HepG2 (cell line): ENCODE data around the gene HIVEP2. TPM values are rescaled to one million over a fixed set of nuclear protein-coding genes. Genes with fewer than 3 reads are reported as not detected.

ENCODE experiments used
- ASH2L ChIP-seq: fragments of 300-600, 200-600 bp; sonication (generic); IDR thresholded peaks from 2 replicates; pipeline ENCODE4 v1.7.0; 2017; ENCODE audit warnings: low read depth, mild to moderate bottlenecking, moderate library complexity, mixed read lengths, low read length; ENCODE audit not compliant: insufficient read length
- E2F1 ChIP-seq: sonication (generic); formaldehyde crosslinking; IDR thresholded peaks from 2 replicates; pipeline ENCODE4 v1.5.0; 2020; ENCODE audit warnings: missing genetic modification reagents
- ELF3 ChIP-seq: IDR thresholded peaks from 2 replicates; pipeline ENCODE4 v1.6.1; 2016; ENCODE audit warnings: missing genetic modification reagents, missing compliant biosample characterization
- GATAD1 ChIP-seq: IDR thresholded peaks from 2 replicates; pipeline ENCODE4 v1.6.1; 2016; ENCODE audit warnings: missing genetic modification reagents, missing compliant biosample characterization
- HNRNPUL1 ChIP-seq: fragments of 200-400 bp; formaldehyde crosslinking; IDR thresholded peaks from 2 replicates; pipeline ENCODE4 v1.6.1; 2017; ENCODE audit warnings: low read depth, mild to moderate bottlenecking, low read length, moderate library complexity
- NCOR1 ChIP-seq: fragments of 200-600 bp; sonication (generic); IDR thresholded peaks from 2 replicates; pipeline ENCODE4 v1.7.0; 2017; ENCODE audit warnings: antibody characterized with exemption, low read length, borderline replicate concordance
- SOX6 ChIP-seq, 2 experiments: fragments of 450-650 bp in 1 of 2; sonication (generic) in 1 of 2; formaldehyde crosslinking in 1 of 2; IDR thresholded peaks; 2 replicates each; pipeline versions ENCODE4 v1.4.0 to v1.6.1; 2017 to 2020; ENCODE audit warnings: antibody characterized with exemption in 1 of 2, mild to moderate bottlenecking in 1 of 2, missing genetic modification reagents in 1 of 2
- SRSF1 ChIP-seq: fragments of 200-400 bp; formaldehyde crosslinking; optimal IDR thresholded peaks from 2 replicates; pipeline ENCODE3; 2017; ENCODE audit warnings: mild to moderate bottlenecking, low read depth, low read length, moderate library complexity
- TGIF2 ChIP-seq: IDR thresholded peaks from 2 replicates; pipeline ENCODE4 v1.6.1; 2016; ENCODE audit warnings: control low read depth, missing compliant biosample characterization
- TIGD3 ChIP-seq: sonication (generic); formaldehyde crosslinking; IDR thresholded peaks from 2 replicates; pipeline ENCODE4 v1.5.1; 2020; ENCODE audit warnings: mild to moderate bottlenecking, missing genetic modification reagents, borderline replicate concordance
- YEATS4 ChIP-seq: sonication (generic); formaldehyde crosslinking; IDR thresholded peaks from 2 replicates; pipeline ENCODE4 v1.4.0; 2020; ENCODE audit warnings: missing genetic modification reagents, borderline replicate concordance
- ZNF225 ChIP-seq: sonication (generic); formaldehyde crosslinking; IDR thresholded peaks from 2 replicates; pipeline ENCODE4 v1.4.0; 2020; ENCODE audit warnings: mild to moderate bottlenecking, missing genetic modification reagents
- ZNF567 ChIP-seq: sonication (generic); formaldehyde crosslinking; IDR thresholded peaks from 2 replicates; pipeline ENCODE4 v1.8.1; 2023; ENCODE audit warnings: mild to moderate bottlenecking, missing genetic modification reagents, borderline replicate concordance
- ZNF773 ChIP-seq: sonication (generic); formaldehyde crosslinking; IDR thresholded peaks from 2 replicates; pipeline ENCODE4 v1.4.0; 2020; ENCODE audit warnings: missing genetic modification reagents, borderline replicate concordance
- ZNF816 ChIP-seq: sonication (generic); formaldehyde crosslinking; IDR thresholded peaks from 2 replicates; pipeline ENCODE4 v1.8.0; 2022; ENCODE audit warnings: missing genetic modification reagents, mild to moderate bottlenecking, borderline replicate concordance
- polyA plus RNA-seq, 8 experiments: library from polyadenylated mRNA; depleted of rRNA in 3 of 8; stranded (reverse) in 7 of 8; unstranded in 1 of 8; fragments of >200 nt; fragmentation: Illumina TruSeq in 4 of 8; extraction: Trizol in 4 of 8; gene quantifications; 2 replicates each; pipeline versions ENCODE4 v1.2.1 to v1.2.3, GENCODE V29; 2011 to 2016; ENCODE audit warnings: low read depth in 4 of 8, missing spikeins in 1 of 8, mixed read lengths in 1 of 8; ENCODE audit not compliant: insufficient read depth in 1 of 8
- total RNA-seq, 5 experiments: library from RNA; depleted of rRNA; stranded (reverse); fragments of >200 nt; fragmentation: Illumina TruSeq; extraction: Trizol; gene quantifications; 2 replicates each; pipeline ENCODE4 v1.2.3, GENCODE V29; 2016; ENCODE audit warnings: low read depth in 1 of 5
- TF ChIP-seq, protein P1 (sequence below): sonication (generic); formaldehyde crosslinking; IDR thresholded peaks from 2 replicates; pipeline ENCODE4 v1.4.0; 2020; ENCODE audit warnings: missing genetic modification reagents, borderline replicate concordance
- TF ChIP-seq, protein P2 (sequence below): sonication (generic); formaldehyde crosslinking; IDR thresholded peaks from one replicate; pipeline ENCODE4 v1.5.1; 2020; ENCODE audit warnings: mild to moderate bottlenecking, missing genetic modification reagents; ENCODE audit errors: not compliant biosample characterization

Gene HIVEP2
- total and polyA plus RNA-seq, 2 of the 13 experiments (the other 11 are each of a cell fraction or from before 2014, with no cell fraction given): 3.4 to 12.9 TPM

GRCh38 chr6:142871910-142872331, 73.1 kb downstream of the HIVEP2 start (continued):
- TF ChIP-seq SRSF1: no peak
- TF ChIP-seq, protein P1, sequence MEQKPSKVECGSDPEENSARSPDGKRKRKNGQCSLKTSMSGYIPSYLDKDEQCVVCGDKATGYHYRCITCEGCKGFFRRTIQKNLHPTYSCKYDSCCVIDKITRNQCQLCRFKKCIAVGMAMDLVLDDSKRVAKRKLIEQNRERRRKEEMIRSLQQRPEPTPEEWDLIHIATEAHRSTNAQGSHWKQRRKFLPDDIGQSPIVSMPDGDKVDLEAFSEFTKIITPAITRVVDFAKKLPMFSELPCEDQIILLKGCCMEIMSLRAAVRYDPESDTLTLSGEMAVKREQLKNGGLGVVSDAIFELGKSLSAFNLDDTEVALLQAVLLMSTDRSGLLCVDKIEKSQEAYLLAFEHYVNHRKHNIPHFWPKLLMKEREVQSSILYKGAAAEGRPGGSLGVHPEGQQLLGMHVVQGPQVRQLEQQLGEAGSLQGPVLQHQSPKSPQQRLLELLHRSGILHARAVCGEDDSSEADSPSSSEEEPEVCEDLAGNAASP (CRISPR knock-in tag): peak; percentile 21; the same call in 1 of the 2 replicates
- no peak for TF ChIP-seq ZNF225 (CRISPR knock-in tag)
- TF ChIP-seq TGIF2 (CRISPR knock-in tag): 0 out of 2 replicates have a peak, but pooled peaks have one; percentile 37
- TF ChIP-seq SOX6 (IDR thresholded peaks at IDR 0.05): no peak
- TF ChIP-seq SOX6 (CRISPR knock-in tag; IDR thresholded peaks at IDR 0.05): peak; percentile 35; the same call in 1 of the 2 replicates
- TF ChIP-seq ELF3: peak; percentile 58; the same call in 1 of the 2 replicates
- peak; percentile 31 for TF ChIP-seq ASH2L
- no peak for TF ChIP-seq ZNF567 (CRISPR knock-in tag)
- TF ChIP-seq GATAD1 (CRISPR knock-in tag): no peak
- peak; percentile 44; the same call in 1 of the 2 replicates for TF ChIP-seq NCOR1
- no peak for TF ChIP-seq HNRNPUL1
- TF ChIP-seq E2F1 (CRISPR knock-in tag): no peak
- TF ChIP-seq YEATS4: no peak
- TF ChIP-seq, protein P2, sequence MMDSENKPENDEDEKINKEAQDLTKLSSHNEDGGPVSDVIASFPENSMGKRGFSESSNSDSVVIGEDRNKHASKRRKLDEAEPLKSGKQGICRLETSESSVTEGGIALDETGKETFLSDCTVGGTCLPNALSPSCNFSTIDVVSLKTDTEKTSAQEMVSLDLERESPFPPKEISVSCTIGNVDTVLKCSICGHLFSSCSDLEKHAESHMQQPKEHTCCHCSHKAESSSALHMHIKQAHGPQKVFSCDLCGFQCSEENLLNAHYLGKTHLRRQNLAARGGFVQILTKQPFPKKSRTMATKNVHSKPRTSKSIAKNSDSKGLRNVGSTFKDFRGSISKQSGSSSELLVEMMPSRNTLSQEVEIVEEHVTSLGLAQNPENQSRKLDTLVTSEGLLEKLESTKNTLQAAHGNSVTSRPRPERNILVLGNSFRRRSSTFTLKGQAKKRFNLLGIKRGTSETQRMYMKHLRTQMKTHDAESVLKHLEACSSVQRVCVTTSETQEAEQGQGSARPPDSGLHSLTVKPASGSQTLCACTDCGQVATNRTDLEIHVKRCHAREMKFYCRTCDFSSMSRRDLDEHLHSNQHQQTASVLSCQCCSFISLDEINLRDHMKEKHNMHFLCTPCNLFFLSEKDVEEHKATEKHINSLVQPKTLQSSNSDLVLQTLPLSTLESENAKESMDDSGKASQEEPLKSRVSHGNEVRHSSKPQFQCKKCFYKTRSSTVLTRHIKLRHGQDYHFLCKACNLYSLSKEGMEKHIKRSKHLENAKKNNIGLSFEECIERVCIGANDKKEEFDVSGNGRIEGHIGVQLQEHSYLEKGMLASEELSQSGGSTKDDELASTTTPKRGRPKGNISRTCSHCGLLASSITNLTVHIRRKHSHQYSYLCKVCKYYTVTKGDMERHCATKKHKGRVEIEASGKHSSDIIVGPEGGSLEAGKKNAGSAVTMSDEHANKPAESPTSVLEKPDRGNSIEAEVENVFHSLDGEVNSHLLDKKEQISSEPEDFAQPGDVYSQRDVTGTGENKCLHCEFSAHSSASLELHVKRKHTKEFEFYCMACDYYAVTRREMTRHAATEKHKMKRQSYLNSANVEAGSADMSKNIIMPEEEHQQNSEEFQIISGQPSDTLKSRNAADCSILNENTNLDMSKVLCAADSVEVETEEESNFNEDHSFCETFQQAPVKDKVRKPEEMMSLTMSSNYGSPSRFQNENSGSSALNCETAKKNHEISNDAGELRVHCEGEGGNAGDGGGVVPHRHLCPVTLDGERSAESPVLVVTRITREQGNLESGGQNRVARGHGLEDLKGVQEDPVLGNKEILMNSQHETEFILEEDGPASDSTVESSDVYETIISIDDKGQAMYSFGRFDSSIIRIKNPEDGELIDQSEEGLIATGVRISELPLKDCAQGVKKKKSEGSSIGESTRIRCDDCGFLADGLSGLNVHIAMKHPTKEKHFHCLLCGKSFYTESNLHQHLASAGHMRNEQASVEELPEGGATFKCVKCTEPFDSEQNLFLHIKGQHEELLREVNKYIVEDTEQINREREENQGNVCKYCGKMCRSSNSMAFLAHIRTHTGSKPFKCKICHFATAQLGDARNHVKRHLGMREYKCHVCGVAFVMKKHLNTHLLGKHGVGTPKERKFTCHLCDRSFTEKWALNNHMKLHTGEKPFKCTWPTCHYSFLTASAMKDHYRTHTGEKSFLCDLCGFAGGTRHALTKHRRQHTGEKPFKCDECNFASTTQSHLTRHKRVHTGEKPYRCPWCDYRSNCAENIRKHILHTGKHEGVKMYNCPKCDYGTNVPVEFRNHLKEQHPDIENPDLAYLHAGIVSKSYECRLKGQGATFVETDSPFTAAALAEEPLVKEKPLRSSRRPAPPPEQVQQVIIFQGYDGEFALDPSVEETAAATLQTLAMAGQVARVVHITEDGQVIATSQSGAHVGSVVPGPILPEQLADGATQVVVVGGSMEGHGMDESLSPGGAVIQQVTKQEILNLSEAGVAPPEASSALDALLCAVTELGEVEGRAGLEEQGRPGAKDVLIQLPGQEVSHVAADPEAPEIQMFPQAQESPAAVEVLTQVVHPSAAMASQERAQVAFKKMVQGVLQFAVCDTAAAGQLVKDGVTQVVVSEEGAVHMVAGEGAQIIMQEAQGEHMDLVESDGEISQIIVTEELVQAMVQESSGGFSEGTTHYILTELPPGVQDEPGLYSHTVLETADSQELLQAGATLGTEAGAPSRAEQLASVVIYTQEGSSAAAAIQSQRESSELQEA (CRISPR knock-in tag): no peak
- no peak for TF ChIP-seq TIGD3 (CRISPR knock-in tag)
- no peak for TF ChIP-seq ZNF816 (CRISPR knock-in tag)
- no peak for TF ChIP-seq ZNF773 (CRISPR knock-in tag)
- TF ChIP-seq, all 625 proteins: peak for 16
